ENCODE measurements around the gene BCOR. TPM values are rescaled to one million over a fixed set of nuclear protein-coding genes. Genes with fewer than 3 reads are reported as not detected.
A peak's percentile ranks its signal among the peaks of the same experiment; 100 is the strongest.

BCOR gene
- total RNA-seq, 1 donor from 2014 or later: 33.2 TPM

GRCh38 chrX:40079572-40079971 is 18.2 kb downstream of the BCOR start:
- H3K4me1 Mint-ChIP-seq: peaks cover 62% of the 10 kb centered on the region
- TF ChIP-seq CTCF (conservative IDR thresholded peaks at IDR 0.05): no peak
- H3K4me3 Mint-ChIP-seq: no peak overlapping the region
- H3K9me3 Mint-ChIP-seq: peaks cover 2% of the 10 kb centered on the region
- no peak overlapping the region for H3K27ac Mint-ChIP-seq (ENCODE audit: unreplicated experiment)
- DNase-seq (ENCODE audit: low read depth, low spot score): no peak
- H3K27me3 Mint-ChIP-seq (ENCODE audit: low read depth): peaks cover 6% of the 10 kb centered on the region
- peaks cover 8% of the 10 kb centered on the region for H3K36me3 Mint-ChIP-seq (ENCODE audit: low read depth)

- no peak for DNase-seq (ENCODE audit: low read depth, low spot score)
- peak overlapping the region; percentile 89 for H3K27ac Mint-ChIP-seq (ENCODE audit: unreplicated experiment)
- H3K9me3 Mint-ChIP-seq: peaks cover 2% of the 10 kb centered on the region
- no peak for TF ChIP-seq CTCF (conservative IDR thresholded peaks at IDR 0.05)
- H3K27me3 Mint-ChIP-seq (ENCODE audit: low read depth): peaks cover 2% of the 10 kb centered on the region
- peaks cover 54% of the 10 kb centered on the region for H3K4me1 Mint-ChIP-seq
- H3K4me3 Mint-ChIP-seq: no peak overlapping the region
- peaks cover 11% of the 10 kb centered on the region for H3K36me3 Mint-ChIP-seq (ENCODE audit: low read depth)
Observed at GRCh38 chrX:40078489-40079227, 19.1 kb downstream of the BCOR start.

GRCh38 chrX:40077906-40078305 is 19.9 kb downstream of the BCOR start:
- Mint-ChIP-seq H3K27ac (ENCODE audit: unreplicated experiment) (no peak overlapping the region), H3K4me1 (peaks cover 54% of the 10 kb centered on the region), H3K27me3 (ENCODE audit: low read depth) (peaks cover 2% of the 10 kb centered on the region), H3K9me3 (peaks cover 2% of the 10 kb centered on the region), H3K36me3 (ENCODE audit: low read depth) (peaks cover 14% of the 10 kb centered on the region), H3K4me3 (no peak overlapping the region)
- TF ChIP-seq CTCF (conservative IDR thresholded peaks at IDR 0.05): no peak
- DNase-seq (ENCODE audit: low read depth, low spot score): no peak

GRCh38 chrX:40076750-40077575 is 20.8 kb downstream of the BCOR start:
- Mint-ChIP-seq H3K4me3 (no peak overlapping the region), H3K9me3 (peaks cover 2% of the 10 kb centered on the region), H3K27me3 (ENCODE audit: low read depth) (no peaks in the 10 kb centered on the region), H3K4me1 (peaks cover 47% of the 10 kb centered on the region), H3K36me3 (ENCODE audit: low read depth) (peaks cover 16% of the 10 kb centered on the region), H3K27ac (ENCODE audit: unreplicated experiment) (no peak overlapping the region)
- no peak for DNase-seq (ENCODE audit: low read depth, low spot score)
- no peak for TF ChIP-seq CTCF (conservative IDR thresholded peaks at IDR 0.05)

- no peak overlapping the region for H3K27ac Mint-ChIP-seq (ENCODE audit: unreplicated experiment)
- no peak for TF ChIP-seq CTCF (conservative IDR thresholded peaks at IDR 0.05)
- no peak for DNase-seq (ENCODE audit: low read depth, low spot score)
- H3K27me3 Mint-ChIP-seq (ENCODE audit: low read depth): no peaks in the 10 kb centered on the region
- peaks cover 2% of the 10 kb centered on the region for H3K9me3 Mint-ChIP-seq
- peaks cover 24% of the 10 kb centered on the region for H3K36me3 Mint-ChIP-seq (ENCODE audit: low read depth)
- H3K4me3 Mint-ChIP-seq: no peak overlapping the region
- peaks cover 32% of the 10 kb centered on the region for H3K4me1 Mint-ChIP-seq
Observed at GRCh38 chrX:40074959-40075332, 22.8 kb downstream of the BCOR start.

Measured in neural crest cell (in vitro differentiated cells).